Measurements from ENCODE around the gene MAPK8IP1.

- TF ChIP-seq CTCF (conservative IDR thresholded peaks at IDR 0.05) = no peak
- no peak for TF ChIP-seq EZH2 (IDR thresholded peaks at IDR 0.05; ENCODE audit: low read depth)
Observed at GRCh38 chr11:45876401-45876800, 9.1 kb upstream of the MAPK8IP1 start.

All from PC-9 (cell line).